ENCODE data around the gene GNAS. TPM values are rescaled to one million over a fixed set of nuclear protein-coding genes. Genes with fewer than 3 reads are reported as not detected.

The GNAS gene
- total RNA-seq, 1 donor from 2014 or later: 203 TPM

- no peak for DNase-seq (ENCODE audit: low read depth in 2 of 2)
These were observed 28.7 kb downstream of the GNAS start for GRCh38 chr20:58880994-58881752.

- DNase-seq (ENCODE audit: low read depth in 2 of 2): no peak
These were observed 30.2 kb downstream of the GNAS start for GRCh38 chr20:58882704-58883089.

- no peak for DNase-seq (ENCODE audit: low read depth in 2 of 2)
These were observed 30.8 kb downstream of the GNAS start for GRCh38 chr20:58883241-58883691.

- no peak for DNase-seq (ENCODE audit: low read depth in 2 of 2)
These were observed 32.5 kb downstream of the GNAS start for GRCh38 chr20:58884966-58885365.

- DNase-seq (ENCODE audit: low read depth in 2 of 2): no peak
These were observed 34.0 kb downstream of the GNAS start for GRCh38 chr20:58886546-58886945.

- no peak for DNase-seq (ENCODE audit: low read depth in 2 of 2)
These were observed 35.6 kb downstream of the GNAS start for GRCh38 chr20:58888103-58888502.

- peak in 1 of 2 donors; percentile 81 for DNase-seq (ENCODE audit: low read depth in 2 of 2)
These were observed 36.2 kb downstream of the GNAS start for GRCh38 chr20:58888521-58889333.

- DNase-seq (ENCODE audit: low read depth in 2 of 2): no peak
These were observed 36.8 kb downstream of the GNAS start for GRCh38 chr20:58889334-58889760.

- DNase-seq (ENCODE audit: low read depth in 2 of 2): no peak
These were observed 37.4 kb downstream of the GNAS start for GRCh38 chr20:58889798-58890517.

- peak; percentile 73 to 92 for DNase-seq (ENCODE audit: low read depth in 2 of 2)
These were observed 38.1 kb downstream of the GNAS start for GRCh38 chr20:58890518-58891085.

- peak in 1 of 2 donors; percentile 78 for DNase-seq (ENCODE audit: low read depth in 2 of 2)
These were observed 38.7 kb downstream of the GNAS start for GRCh38 chr20:58891086-58891717.

GRCh38 chr20:58891718-58892140, 39.2 kb downstream of the GNAS start:
- peak in 1 of 2 donors; percentile 42 for DNase-seq (ENCODE audit: low read depth in 2 of 2)

GRCh38 chr20:58892141-58892931, 39.8 kb downstream of the GNAS start:
- DNase-seq (ENCODE audit: low read depth in 2 of 2): peak in 1 of 2 donors; percentile 77

- no peak for DNase-seq (ENCODE audit: low read depth in 2 of 2)
These were observed 40.4 kb downstream of the GNAS start for GRCh38 chr20:58892932-58893224.

- DNase-seq (ENCODE audit: low read depth in 2 of 2): no peak
These were observed 41.0 kb downstream of the GNAS start for GRCh38 chr20:58893355-58894120.

GRCh38 chr20:58894652-58895447, 42.3 kb downstream of the GNAS start:
- no peak for DNase-seq (ENCODE audit: low read depth in 2 of 2)

- no peak for DNase-seq (ENCODE audit: low read depth in 2 of 2)
These were observed 43.1 kb downstream of the GNAS start for GRCh38 chr20:58895448-58896180.

- DNase-seq (ENCODE audit: low read depth in 2 of 2): no peak
These were observed 44.3 kb downstream of the GNAS start for GRCh38 chr20:58896820-58897219.
